Fibroblast of the aortic adventitia (primary cell): ENCODE measurements around the gene DQX1. TPM values are rescaled to one million over a fixed set of nuclear protein-coding genes. Genes with fewer than 3 reads are reported as not detected.

ENCODE experiments used
- DNase-seq: peaks from one replicate; pipeline ENCODE4 v3.0.0-alpha.2; 2010; ENCODE audit warnings: low read depth
- H3K4me3 ChIP-seq: 2 replicates; pipeline ENCODE4 v1.5.1; 2011; ENCODE audit warnings: low read depth, mild to moderate bottlenecking, control low read depth, low read length, moderate library complexity
- CTCF ChIP-seq: IDR thresholded peaks from 2 replicates; pipeline ENCODE4 v1.5.1; 2011; ENCODE audit warnings: mild to moderate bottlenecking, low read length, control low read depth, inconsistent platforms; ENCODE audit not compliant: insufficient read depth
- total RNA-seq: library from RNA; depleted of rRNA; stranded (reverse); fragments of >200 nt; gene quantifications from 2 replicates; pipeline ENCODE4 v1.2.3, GENCODE V29; 2012; ENCODE audit warnings: low replicate concordance

DQX1 gene
- total RNA-seq, 1 donor: 0.27 TPM

- H3K4me3 ChIP-seq: no peak overlapping the region
- DNase-seq: peak; percentile 92
- TF ChIP-seq CTCF: no peak
Observed at GRCh38 chr2:74540291-74540690, 14.3 kb upstream of the DQX1 start.

GRCh38 chr2:74538881-74539339 lies 12.9 kb upstream of the DQX1 start:
- H3K4me3 ChIP-seq: no peak overlapping the region
- no peak for DNase-seq
- TF ChIP-seq CTCF: no peak

- no peak overlapping the region for H3K4me3 ChIP-seq
- peak; percentile 65 for DNase-seq
- no peak for TF ChIP-seq CTCF
Observed at GRCh38 chr2:74537140-74537539, 11.1 kb upstream of the DQX1 start.

- no peak overlapping the region for H3K4me3 ChIP-seq
- no peak for TF ChIP-seq CTCF
- no peak for DNase-seq
Observed at GRCh38 chr2:74536166-74536950, 10.3 kb upstream of the DQX1 start.

- no peak for DNase-seq
- no peak for TF ChIP-seq CTCF
- no peak overlapping the region for H3K4me3 ChIP-seq
Observed at GRCh38 chr2:74535440-74535965, 9.5 kb upstream of the DQX1 start.

- TF ChIP-seq CTCF: no peak
- H3K4me3 ChIP-seq: no peak overlapping the region
- DNase-seq: no peak
Observed at GRCh38 chr2:74534411-74534810, 8.4 kb upstream of the DQX1 start.

GRCh38 chr2:74533464-74533863 lies 7.4 kb upstream of the DQX1 start:
- no peak for TF ChIP-seq CTCF
- no peak for DNase-seq
- H3K4me3 ChIP-seq: no peak overlapping the region
